ENCODE results near the gene SPON1.

SPON1 gene

GRCh38 chr11:14119357-14119756 lies 156.8 kb downstream of the SPON1 start:
- peaks cover 17% of the 10 kb centered on the region for H3K4me1 ChIP-seq (ENCODE audit: control insufficient read depth, insufficient read depth, low read length)
- H3K4me3 ChIP-seq (ENCODE audit: low read length in 2 of 2), result no peak overlapping the region
- no peak overlapping the region for H3K27ac ChIP-seq (ENCODE audit: low read length)
- no peaks in the 10 kb centered on the region for H3K27me3 ChIP-seq (ENCODE audit: control insufficient read depth in 1 of 2, insufficient read depth in 2 of 2, low read length in 2 of 2)
- H3K9ac ChIP-seq (ENCODE audit: low read length in 2 of 2), result no peak overlapping the region
- peaks cover 4% of the 10 kb centered on the region in 2 donors for H3K36me3 ChIP-seq (ENCODE audit: control insufficient read depth in 2 of 2, insufficient read depth in 2 of 2, low read length in 2 of 2)
- no peaks in the 10 kb centered on the region for H3K9me3 ChIP-seq (ENCODE audit: control insufficient read depth in 2 of 2, low read length in 2 of 2)

- Histone ChIP-seq H3K9ac (ENCODE audit: low read length in 2 of 2) (no peak overlapping the region), H3K4me3 (ENCODE audit: low read length in 2 of 2) (no peak overlapping the region), H3K9me3 (ENCODE audit: control insufficient read depth in 2 of 2, low read length in 2 of 2) (no peaks in the 10 kb centered on the region), H3K27me3 (ENCODE audit: control insufficient read depth in 1 of 2, insufficient read depth in 2 of 2, low read length in 2 of 2) (no peaks in the 10 kb centered on the region), H3K4me1 (ENCODE audit: control insufficient read depth, insufficient read depth, low read length) (peaks cover 14% of the 10 kb centered on the region), H3K36me3 (ENCODE audit: control insufficient read depth in 2 of 2, insufficient read depth in 2 of 2, low read length in 2 of 2) (peaks cover 4% of the 10 kb centered on the region in 2 donors), H3K27ac (ENCODE audit: low read length) (no peak overlapping the region)
Observed at GRCh38 chr11:14124350-14124749, 161.8 kb downstream of the SPON1 start.

GRCh38 chr11:14124886-14125285 lies 162.4 kb downstream of the SPON1 start:
- H3K9ac ChIP-seq (ENCODE audit: low read length in 2 of 2), result no peak overlapping the region
- no peak overlapping the region for H3K4me3 ChIP-seq (ENCODE audit: low read length in 2 of 2)
- no peaks in the 10 kb centered on the region for H3K27me3 ChIP-seq (ENCODE audit: control insufficient read depth in 1 of 2, insufficient read depth in 2 of 2, low read length in 2 of 2)
- peaks cover 14% of the 10 kb centered on the region for H3K4me1 ChIP-seq (ENCODE audit: control insufficient read depth, insufficient read depth, low read length)
- H3K36me3 ChIP-seq (ENCODE audit: control insufficient read depth in 2 of 2, insufficient read depth in 2 of 2, low read length in 2 of 2), result peaks cover 3 to 4% of the 10 kb centered on the region in 2 donors
- H3K9me3 ChIP-seq (ENCODE audit: control insufficient read depth in 2 of 2, low read length in 2 of 2), result no peaks in the 10 kb centered on the region
- H3K27ac ChIP-seq (ENCODE audit: low read length), result no peak overlapping the region

GRCh38 chr11:14125529-14125928 lies 163.0 kb downstream of the SPON1 start:
- Histone ChIP-seq H3K27ac (ENCODE audit: low read length) (no peak overlapping the region), H3K4me3 (ENCODE audit: low read length in 2 of 2) (no peak overlapping the region), H3K36me3 (ENCODE audit: control insufficient read depth in 2 of 2, insufficient read depth in 2 of 2, low read length in 2 of 2) (peaks cover 3 to 4% of the 10 kb centered on the region in 2 donors)

GRCh38 chr11:14127679-14128078 lies 165.2 kb downstream of the SPON1 start:
- no peaks in the 10 kb centered on the region for H3K27me3 ChIP-seq (ENCODE audit: control insufficient read depth in 1 of 2, insufficient read depth in 2 of 2, low read length in 2 of 2)
- H3K27ac ChIP-seq (ENCODE audit: low read length), result no peak overlapping the region
- no peak overlapping the region for H3K4me3 ChIP-seq (ENCODE audit: low read length in 2 of 2)
- H3K9me3 ChIP-seq (ENCODE audit: control insufficient read depth in 2 of 2, low read length in 2 of 2), result no peaks in the 10 kb centered on the region
- peaks cover 3 to 4% of the 10 kb centered on the region in 2 donors for H3K36me3 ChIP-seq (ENCODE audit: control insufficient read depth in 2 of 2, insufficient read depth in 2 of 2, low read length in 2 of 2)
- H3K4me1 ChIP-seq (ENCODE audit: control insufficient read depth, insufficient read depth, low read length), result peaks cover 14% of the 10 kb centered on the region
- no peak overlapping the region for H3K9ac ChIP-seq (ENCODE audit: low read length in 2 of 2)

More at GRCh38 chr11:14125529-14125928, 163.0 kb downstream of the SPON1 start:
- no peaks in the 10 kb centered on the region for H3K9me3 ChIP-seq (ENCODE audit: control insufficient read depth in 2 of 2, low read length in 2 of 2)
- no peak overlapping the region for H3K9ac ChIP-seq (ENCODE audit: low read length in 2 of 2)
- H3K27me3 ChIP-seq (ENCODE audit: control insufficient read depth in 1 of 2, insufficient read depth in 2 of 2, low read length in 2 of 2), result no peaks in the 10 kb centered on the region
- peaks cover 14% of the 10 kb centered on the region for H3K4me1 ChIP-seq (ENCODE audit: control insufficient read depth, insufficient read depth, low read length)

- Histone ChIP-seq H3K27me3 (ENCODE audit: control insufficient read depth in 1 of 2, insufficient read depth in 2 of 2, low read length in 2 of 2) (no peaks in the 10 kb centered on the region), H3K4me1 (ENCODE audit: control insufficient read depth, insufficient read depth, low read length) (peaks cover 2% of the 10 kb centered on the region), H3K9ac (ENCODE audit: low read length in 2 of 2) (no peak overlapping the region), H3K9me3 (ENCODE audit: control insufficient read depth in 2 of 2, low read length in 2 of 2) (no peaks in the 10 kb centered on the region), H3K4me3 (ENCODE audit: low read length in 2 of 2) (no peak overlapping the region), H3K36me3 (ENCODE audit: control insufficient read depth in 2 of 2, insufficient read depth in 2 of 2, low read length in 2 of 2) (peaks cover 10 to 21% of the 10 kb centered on the region in 2 donors), H3K27ac (ENCODE audit: low read length) (no peak overlapping the region)
Observed at GRCh38 chr11:14132312-14132711, 169.8 kb downstream of the SPON1 start.

GRCh38 chr11:14133381-14133780 lies 170.9 kb downstream of the SPON1 start:
- Histone ChIP-seq H3K4me1 (ENCODE audit: control insufficient read depth, insufficient read depth, low read length) (peaks cover 2% of the 10 kb centered on the region), H3K27ac (ENCODE audit: low read length) (no peak overlapping the region), H3K27me3 (ENCODE audit: control insufficient read depth in 1 of 2, insufficient read depth in 2 of 2, low read length in 2 of 2) (no peaks in the 10 kb centered on the region), H3K9ac (ENCODE audit: low read length in 2 of 2) (no peak overlapping the region), H3K36me3 (ENCODE audit: control insufficient read depth in 2 of 2, insufficient read depth in 2 of 2, low read length in 2 of 2) (peaks cover 10 to 22% of the 10 kb centered on the region in 2 donors), H3K9me3 (ENCODE audit: control insufficient read depth in 2 of 2, low read length in 2 of 2) (no peaks in the 10 kb centered on the region), H3K4me3 (ENCODE audit: low read length in 2 of 2) (no peak overlapping the region)

- Histone ChIP-seq H3K9ac (ENCODE audit: low read length in 2 of 2) (no peak overlapping the region), H3K27ac (ENCODE audit: low read length) (no peak overlapping the region), H3K27me3 (ENCODE audit: control insufficient read depth in 1 of 2, insufficient read depth in 2 of 2, low read length in 2 of 2) (no peaks in the 10 kb centered on the region), H3K9me3 (ENCODE audit: control insufficient read depth in 2 of 2, low read length in 2 of 2) (no peaks in the 10 kb centered on the region), H3K4me3 (ENCODE audit: low read length in 2 of 2) (no peak overlapping the region), H3K4me1 (ENCODE audit: control insufficient read depth, insufficient read depth, low read length) (peaks cover 5% of the 10 kb centered on the region), H3K36me3 (ENCODE audit: control insufficient read depth in 2 of 2, insufficient read depth in 2 of 2, low read length in 2 of 2) (peaks cover 10 to 24% of the 10 kb centered on the region in 2 donors)
Observed at GRCh38 chr11:14136561-14136960, 174.0 kb downstream of the SPON1 start.

- no peak overlapping the region for H3K4me3 ChIP-seq (ENCODE audit: low read length in 2 of 2)
- H3K36me3 ChIP-seq (ENCODE audit: control insufficient read depth in 2 of 2, insufficient read depth in 2 of 2, low read length in 2 of 2), result peaks cover 10 to 24% of the 10 kb centered on the region in 2 donors
Observed at GRCh38 chr11:14137284-14137683, 174.8 kb downstream of the SPON1 start.

GRCh38 chr11:14140991-14141390 lies 178.5 kb downstream of the SPON1 start:
- H3K36me3 ChIP-seq (ENCODE audit: control insufficient read depth in 2 of 2, insufficient read depth in 2 of 2, low read length in 2 of 2), result peaks cover 4 to 14% of the 10 kb centered on the region in 2 donors
- no peak overlapping the region for H3K4me3 ChIP-seq (ENCODE audit: low read length in 2 of 2)
- no peak overlapping the region for H3K27ac ChIP-seq (ENCODE audit: low read length)
- no peaks in the 10 kb centered on the region for H3K27me3 ChIP-seq (ENCODE audit: control insufficient read depth in 1 of 2, insufficient read depth in 2 of 2, low read length in 2 of 2)
- no peaks in the 10 kb centered on the region for H3K9me3 ChIP-seq (ENCODE audit: control insufficient read depth in 2 of 2, low read length in 2 of 2)
- no peak overlapping the region for H3K9ac ChIP-seq (ENCODE audit: low read length in 2 of 2)
- H3K4me1 ChIP-seq (ENCODE audit: control insufficient read depth, insufficient read depth, low read length), result peaks cover 3% of the 10 kb centered on the region

More at GRCh38 chr11:14137284-14137683, 174.8 kb downstream of the SPON1 start:
- Histone ChIP-seq H3K9ac (ENCODE audit: low read length in 2 of 2) (no peak overlapping the region), H3K27ac (ENCODE audit: low read length) (no peak overlapping the region), H3K4me1 (ENCODE audit: control insufficient read depth, insufficient read depth, low read length) (peaks cover 5% of the 10 kb centered on the region), H3K27me3 (ENCODE audit: control insufficient read depth in 1 of 2, insufficient read depth in 2 of 2, low read length in 2 of 2) (no peaks in the 10 kb centered on the region), H3K9me3 (ENCODE audit: control insufficient read depth in 2 of 2, low read length in 2 of 2) (no peaks in the 10 kb centered on the region)

GRCh38 chr11:14141676-14142075 lies 179.2 kb downstream of the SPON1 start:
- Histone ChIP-seq H3K4me3 (ENCODE audit: low read length in 2 of 2) (no peak overlapping the region), H3K4me1 (ENCODE audit: control insufficient read depth, insufficient read depth, low read length) (peaks cover 3% of the 10 kb centered on the region), H3K9ac (ENCODE audit: low read length in 2 of 2) (no peak overlapping the region), H3K36me3 (ENCODE audit: control insufficient read depth in 2 of 2, insufficient read depth in 2 of 2, low read length in 2 of 2) (peaks cover 0 to 9% of the 10 kb centered on the region in 2 donors), H3K27me3 (ENCODE audit: control insufficient read depth in 1 of 2, insufficient read depth in 2 of 2, low read length in 2 of 2) (no peaks in the 10 kb centered on the region), H3K27ac (ENCODE audit: low read length) (no peak overlapping the region), H3K9me3 (ENCODE audit: control insufficient read depth in 2 of 2, low read length in 2 of 2) (no peaks in the 10 kb centered on the region)
